HPDE6-E6E7 (cell line): Measurements from ENCODE around the gene FRMPD2.
"Not testable (repeated sequence)": the region's sequence is repeated elsewhere in the genome, so short reads cannot be mapped to it uniquely, and the experiment has no call there.

Source experiments
- DNase-seq: peaks from one replicate; pipeline ENCODE4 v3.0.0; 2011; ENCODE audit warnings: missing footprints; ENCODE audit errors: extremely low spot score

Gene FRMPD2

DNA sequence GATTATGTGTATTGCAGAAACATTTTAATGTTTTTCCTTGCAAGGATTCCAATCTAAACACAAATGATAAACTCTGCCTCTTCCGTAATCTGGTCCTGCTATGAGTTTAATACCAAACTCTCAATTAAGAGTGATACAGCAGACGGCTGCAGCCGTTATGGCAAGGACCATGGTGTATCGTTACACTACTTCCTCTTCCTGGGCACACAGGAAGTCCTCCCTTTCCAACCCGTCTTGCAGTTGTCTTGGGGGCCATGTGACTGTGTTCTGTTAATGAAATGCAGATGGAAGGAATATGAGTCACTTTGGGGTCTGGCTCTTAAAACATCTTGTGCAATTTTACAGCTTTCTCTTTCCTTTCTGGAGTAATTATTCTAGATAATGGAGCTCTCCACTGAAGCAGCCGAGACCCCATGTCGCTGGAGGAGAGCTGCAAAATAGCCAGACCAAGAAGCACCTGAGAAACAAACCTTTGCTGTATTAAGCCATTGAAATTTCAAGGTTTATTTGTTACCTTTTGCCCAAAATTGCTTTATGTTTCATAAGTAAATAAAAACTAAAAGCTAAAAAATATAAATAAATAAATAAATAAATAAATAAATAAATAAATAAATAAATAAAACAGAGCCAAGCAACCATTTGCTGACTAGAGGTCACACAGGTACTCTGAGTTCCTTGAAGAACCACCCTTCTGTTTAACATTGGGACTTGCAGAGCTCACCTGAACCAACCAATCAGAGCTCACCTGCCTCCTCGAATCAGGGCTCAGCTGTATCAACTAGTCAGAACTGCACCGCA, 74.7 kb downstream of the FRMPD2 start:
- no peak for DNase-seq

DNA sequence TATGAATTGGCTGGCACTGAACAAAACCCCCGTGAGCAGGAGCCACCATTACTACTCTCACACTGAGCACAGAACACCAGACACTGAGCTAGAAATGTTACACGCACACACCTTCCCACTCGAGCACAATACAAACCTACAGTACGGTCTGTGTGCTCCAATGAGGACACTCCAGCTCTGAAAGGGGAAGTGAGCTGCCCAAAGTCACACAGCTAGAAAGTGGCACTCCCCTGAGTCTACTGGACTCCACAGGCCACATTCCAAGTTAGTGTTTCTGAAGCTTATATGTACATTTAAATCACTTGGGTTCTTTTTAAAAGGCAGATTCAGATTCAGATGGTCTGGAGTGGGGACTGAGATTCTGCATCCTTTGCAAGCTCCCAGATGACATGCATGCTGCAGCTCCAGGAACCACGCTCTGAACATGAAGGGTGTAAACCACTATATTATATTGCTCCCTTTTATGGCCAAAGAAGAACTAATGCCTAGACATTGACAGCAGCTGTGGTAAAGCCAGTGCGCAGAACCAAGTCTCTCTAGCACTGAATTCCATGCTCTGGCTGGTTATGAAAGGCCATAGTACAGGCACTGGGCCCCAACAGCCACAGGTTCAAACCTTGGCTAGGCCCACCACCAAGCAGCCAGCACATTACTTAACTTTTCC, 77.1 kb downstream of the FRMPD2 start:
- DNase-seq, result no peak

DNA sequence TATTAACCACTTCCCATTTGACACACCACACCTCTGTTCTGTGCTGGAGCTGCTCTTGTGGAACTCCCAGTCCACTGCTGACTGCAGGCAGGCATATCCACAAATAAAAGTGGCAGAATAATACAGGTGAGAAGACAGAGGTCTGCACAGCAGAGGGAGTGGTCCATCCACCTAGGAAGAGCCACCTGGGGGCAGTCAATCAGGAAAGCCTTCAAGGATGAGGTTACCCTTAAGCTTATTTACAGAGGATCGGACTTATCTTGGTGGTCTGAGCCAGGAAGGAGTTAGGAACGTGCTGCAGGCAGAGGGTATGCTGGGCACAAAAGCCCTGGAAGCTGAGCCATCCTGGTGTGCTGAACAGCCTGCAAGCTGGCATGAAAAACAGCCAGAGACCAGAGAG, 78.7 kb downstream of the FRMPD2 start:
- no peak for DNase-seq

DNA sequence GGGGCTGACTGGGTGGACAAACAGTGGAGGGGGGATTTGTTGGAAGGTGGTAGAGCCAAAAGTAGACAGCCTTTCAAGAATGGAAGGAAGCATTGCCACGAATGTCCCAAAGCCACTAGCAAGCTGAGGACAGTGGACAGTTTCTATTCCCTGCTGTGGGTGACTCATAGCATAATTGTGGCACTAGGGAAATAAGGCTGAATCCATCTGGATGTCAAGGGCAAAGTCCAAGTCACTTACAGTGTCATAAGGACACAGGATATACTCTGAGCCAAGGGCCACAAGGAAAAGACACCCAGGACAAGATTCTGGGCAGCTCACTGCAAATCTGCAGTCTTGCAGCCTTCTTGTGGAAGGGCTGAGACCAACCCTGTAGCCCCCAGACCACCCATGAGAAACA, 79.7 kb downstream of the FRMPD2 start:
- DNase-seq, result no peak

DNA sequence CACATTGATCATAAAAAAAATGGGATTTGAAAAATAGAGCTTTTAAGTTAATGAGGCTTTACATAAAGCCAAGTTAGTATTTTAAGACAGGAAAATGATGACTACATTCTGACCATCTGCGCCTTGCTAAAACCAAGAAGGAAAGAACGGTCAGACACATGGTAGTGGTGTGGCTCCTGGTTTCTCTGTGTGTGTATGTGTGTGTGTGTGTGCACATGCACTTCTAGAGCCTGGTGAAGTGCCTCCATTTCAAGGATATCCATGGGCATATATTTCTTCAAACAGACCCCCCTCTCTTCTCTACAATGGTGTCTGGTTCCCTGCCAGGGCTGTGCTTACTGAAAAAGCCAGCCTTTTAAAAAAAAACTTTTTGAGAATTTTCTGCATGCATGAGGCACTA, 80.9 kb downstream of the FRMPD2 start:
- no peak for DNase-seq

DNA sequence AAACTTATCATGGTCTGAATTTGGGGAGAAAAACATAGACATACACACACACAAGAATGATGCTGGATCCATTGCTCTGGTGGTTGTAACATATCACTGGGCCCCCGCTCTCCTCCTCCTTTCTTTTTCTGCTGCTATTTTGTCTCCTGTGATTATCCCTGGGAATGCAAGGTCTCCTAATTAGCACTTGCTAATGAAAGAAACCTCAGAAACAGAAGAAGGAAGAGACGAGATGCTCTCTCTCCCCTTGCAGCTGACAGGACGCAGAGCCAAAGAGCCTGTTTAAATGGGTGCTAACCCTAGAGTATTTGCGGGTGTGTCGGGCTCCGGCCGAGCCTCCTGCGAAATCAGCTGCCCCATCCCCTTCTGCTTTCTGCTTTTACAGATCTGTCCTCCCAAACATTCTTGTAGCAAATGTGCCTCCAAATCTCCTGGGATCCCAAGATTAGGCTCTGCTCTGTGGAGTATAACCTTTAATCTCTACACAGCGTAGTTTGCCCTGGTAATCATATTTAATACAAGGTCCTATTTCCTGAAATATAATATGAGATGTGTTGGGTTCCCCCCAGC, 81.5 kb downstream of the FRMPD2 start:
- no peak for DNase-seq

DNA sequence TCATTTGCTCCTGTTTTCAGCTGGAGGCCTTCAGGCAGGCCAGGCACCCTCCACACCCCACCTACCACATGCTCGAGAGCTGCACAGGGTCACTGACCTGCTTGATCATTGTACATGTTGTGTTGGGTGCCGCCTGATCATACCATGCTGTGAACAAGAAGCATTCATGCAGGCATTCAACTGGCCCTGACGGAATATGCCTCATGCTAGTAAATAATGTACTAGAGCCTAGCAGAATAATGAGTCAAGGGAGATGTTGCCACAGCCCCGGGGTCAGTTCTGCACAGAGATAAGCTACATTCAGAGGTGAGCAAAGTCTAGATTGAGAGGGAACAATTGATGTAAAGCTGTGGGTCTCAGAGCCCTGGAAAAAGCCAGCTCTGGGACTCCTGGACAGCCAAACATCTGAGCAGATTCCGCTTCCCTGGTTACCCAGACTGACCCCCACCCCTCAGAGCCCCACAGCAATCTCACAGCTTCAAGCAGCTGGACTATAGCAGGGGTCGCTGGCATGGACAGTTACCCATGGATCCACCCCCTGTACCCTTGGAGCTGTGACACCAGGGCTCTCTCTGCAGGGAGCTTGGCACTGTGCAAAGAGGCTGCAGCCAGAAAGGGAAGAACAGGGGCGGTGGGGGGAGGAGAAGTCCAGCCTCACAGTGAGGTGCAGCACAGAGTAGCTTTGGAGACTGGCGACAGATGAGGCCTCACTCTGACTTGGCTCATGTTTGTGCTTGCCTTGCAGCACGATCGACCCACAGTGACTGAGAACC, 86.6 kb downstream of the FRMPD2 start:
- DNase-seq, result no peak

DNA sequence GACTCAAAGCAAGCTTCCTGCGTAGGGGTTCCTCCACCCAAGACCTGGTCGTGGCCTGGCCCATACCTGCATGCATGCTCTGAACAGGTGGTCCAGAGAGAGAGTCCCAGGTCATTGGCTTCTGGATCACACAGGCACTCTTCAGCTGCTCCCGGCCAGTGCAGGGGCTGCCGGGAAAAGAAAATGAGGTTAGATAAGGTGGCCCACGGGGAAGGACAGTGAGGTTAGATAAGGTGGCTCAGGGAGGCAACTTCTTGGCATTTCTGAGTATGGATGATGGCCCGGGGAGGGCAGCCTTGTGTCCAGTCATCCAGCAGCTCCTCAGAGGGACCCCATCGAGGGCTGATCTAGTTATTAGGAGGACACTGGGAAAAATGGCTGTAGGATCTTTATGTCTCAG, 87.4 kb downstream of the FRMPD2 start:
- no peak for DNase-seq

DNA sequence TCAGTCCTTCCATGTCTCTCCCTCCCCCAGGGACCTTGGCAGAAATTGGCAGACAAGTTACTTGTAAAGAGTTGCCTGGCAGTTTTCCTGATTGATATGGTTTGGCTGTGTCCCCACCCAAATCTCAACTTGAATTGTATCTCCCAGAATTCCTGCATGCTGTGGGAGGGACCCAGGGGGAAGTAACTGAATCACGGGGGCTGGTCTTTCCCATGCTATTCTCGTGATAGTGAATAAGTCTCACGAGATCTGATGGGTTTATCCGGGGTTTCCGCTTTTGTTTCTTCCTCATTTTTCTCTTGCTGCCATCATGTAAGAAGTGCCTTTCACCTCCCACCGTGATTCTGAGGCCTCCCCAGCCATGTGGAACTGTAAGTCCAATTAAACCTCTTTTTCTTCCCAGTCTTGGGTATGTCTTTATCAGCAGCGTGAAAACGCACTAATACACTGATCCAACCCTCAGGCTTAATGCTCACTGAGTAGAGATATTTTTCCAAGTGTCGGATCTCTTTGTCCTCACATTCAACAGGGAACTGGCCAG, 88.2 kb downstream of the FRMPD2 start:
- not testable (repeated sequence) for DNase-seq

DNA sequence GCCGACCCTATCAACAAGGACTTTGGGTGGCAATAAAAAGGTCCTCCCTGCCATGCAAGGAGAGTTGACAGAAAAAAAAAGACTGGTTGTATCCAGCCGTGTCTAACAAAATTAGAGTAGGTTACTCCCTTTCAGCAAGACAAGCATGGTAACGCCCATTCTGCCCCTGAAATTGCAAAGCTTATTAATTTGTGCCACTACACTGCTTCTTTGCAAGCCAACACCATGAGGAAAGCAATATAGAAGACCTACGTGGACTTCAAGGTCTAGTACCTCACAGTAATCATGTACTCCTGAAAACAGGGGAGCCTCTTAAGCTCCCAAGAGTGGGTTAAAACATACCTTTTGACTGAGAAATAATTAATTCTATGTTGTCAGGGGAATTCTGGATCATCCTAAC, 90.3 kb downstream of the FRMPD2 start:
- DNase-seq, result no peak

DNA sequence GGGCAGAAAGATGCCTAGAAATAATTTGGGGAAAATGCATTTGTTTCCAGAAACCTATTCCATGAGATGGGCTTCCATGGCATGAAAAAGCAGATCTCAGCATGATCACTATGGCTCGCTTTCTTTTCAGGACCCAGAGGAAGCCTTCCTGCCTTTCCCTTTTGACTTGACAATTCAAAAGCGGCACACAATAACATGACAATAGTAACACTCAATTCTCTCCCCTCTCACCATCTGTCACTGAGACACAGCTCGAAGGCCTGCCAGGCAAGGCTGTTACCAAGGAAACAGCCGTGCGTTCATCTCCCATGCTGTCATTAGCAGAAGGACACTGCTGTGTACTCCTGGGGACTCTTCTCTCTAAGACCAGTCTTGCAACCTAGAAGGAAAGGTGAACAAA, 101.8 kb downstream of the FRMPD2 start:
- not testable (repeated sequence) for DNase-seq

DNA sequence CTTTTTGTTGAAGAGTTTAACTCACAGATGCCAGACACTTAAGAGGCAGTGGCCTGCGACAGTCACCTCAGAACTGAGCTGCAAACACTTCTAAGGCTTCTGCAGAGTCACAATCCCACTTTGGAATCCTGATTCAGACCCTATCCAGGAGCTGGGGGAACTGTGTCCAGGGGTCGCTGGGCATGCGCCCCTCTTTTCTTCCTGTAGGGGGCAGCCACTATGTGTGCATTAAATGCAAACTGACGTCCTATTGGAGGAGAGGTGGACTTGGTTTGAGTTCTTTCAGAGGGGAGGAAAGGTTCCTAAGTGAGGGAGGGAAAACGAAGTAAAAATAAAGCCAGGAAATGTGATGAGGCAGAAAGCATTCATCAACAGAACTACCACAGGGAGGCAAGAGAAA, 113.8 kb downstream of the FRMPD2 start:
- DNase-seq, result not testable (repeated sequence)

DNA sequence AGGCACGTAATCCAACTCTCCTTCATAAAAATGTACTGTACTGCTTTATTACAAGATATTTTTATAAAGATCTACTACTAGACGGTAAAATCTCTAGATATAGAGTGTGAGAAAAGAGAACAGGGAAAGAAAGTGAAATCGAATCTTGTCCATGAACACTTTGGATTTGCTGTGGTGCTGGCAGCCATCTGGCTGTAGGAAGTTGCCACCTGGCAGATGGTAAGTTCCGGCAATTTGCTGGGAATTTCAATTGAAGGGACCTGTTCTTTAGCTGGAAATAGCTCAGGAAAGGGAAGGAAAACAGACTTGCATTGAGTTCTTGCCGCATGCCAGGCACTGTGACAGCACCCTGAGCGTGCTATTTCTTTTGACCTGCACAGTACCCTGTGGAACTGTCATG, 114.3 kb downstream of the FRMPD2 start:
- DNase-seq, result not testable (repeated sequence)

DNA sequence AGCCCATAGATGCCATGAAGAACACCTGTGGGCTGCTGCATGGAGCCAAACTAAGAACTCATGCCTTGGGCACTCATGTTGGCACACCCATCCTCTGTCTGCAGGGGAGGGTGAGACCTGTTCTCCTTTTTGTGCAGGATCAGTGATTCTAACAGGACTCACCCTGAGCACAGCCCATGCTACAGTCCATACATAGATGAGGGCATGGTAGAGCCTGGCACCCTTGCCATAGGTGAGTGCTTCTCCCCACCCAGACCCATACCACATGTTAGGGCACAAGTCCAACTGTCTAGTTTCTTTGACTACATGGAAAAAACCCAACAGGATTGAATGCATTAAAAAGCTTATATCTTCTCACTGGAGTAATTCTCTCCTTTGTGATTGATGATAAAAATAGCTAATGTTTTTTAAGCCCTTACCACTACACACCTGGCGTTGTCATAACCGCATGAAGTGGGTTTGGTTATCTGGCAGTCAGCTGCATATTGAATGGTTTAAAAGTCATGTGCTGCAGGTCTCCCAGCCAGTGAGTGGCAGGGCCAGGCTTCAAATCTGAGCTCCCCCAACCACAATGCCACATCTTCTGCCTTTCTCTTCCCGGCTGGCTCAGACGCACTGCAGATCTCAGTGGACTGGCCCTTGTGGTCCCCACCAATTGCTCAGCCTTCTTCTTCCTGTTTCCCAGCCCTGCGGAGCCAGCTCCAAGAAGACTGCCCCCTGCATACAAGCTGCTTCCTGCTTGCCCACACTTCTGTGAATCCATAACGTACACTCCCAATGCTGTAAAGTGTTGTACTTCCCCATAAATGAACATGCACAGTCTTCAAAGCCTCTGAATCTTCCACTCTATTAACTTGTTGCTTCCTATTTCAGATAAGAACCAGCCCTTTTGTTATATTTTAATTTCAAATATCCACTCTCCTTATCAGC, 120.0 kb downstream of the FRMPD2 start:
- not testable (repeated sequence) for DNase-seq

DNA sequence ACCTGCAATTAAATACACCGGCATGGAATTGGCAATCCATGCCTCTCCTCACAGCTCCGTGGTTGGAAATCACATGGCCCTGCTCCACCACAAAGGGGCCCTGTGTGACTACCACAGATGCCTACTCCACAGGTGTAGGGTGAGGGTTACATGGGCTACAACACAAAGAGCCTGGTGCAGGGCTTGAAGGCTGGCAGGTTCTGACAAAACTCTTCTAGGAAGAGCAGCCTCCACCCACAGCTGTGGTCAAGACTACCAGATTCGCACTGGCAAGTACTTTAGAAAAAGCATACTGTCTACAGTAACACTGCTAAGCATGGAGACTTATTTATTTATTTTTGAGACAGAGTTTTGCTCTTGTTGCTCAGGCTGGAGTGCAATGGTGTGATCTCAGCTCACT, 126.9 kb downstream of the FRMPD2 start:
- not testable (repeated sequence) for DNase-seq

DNA sequence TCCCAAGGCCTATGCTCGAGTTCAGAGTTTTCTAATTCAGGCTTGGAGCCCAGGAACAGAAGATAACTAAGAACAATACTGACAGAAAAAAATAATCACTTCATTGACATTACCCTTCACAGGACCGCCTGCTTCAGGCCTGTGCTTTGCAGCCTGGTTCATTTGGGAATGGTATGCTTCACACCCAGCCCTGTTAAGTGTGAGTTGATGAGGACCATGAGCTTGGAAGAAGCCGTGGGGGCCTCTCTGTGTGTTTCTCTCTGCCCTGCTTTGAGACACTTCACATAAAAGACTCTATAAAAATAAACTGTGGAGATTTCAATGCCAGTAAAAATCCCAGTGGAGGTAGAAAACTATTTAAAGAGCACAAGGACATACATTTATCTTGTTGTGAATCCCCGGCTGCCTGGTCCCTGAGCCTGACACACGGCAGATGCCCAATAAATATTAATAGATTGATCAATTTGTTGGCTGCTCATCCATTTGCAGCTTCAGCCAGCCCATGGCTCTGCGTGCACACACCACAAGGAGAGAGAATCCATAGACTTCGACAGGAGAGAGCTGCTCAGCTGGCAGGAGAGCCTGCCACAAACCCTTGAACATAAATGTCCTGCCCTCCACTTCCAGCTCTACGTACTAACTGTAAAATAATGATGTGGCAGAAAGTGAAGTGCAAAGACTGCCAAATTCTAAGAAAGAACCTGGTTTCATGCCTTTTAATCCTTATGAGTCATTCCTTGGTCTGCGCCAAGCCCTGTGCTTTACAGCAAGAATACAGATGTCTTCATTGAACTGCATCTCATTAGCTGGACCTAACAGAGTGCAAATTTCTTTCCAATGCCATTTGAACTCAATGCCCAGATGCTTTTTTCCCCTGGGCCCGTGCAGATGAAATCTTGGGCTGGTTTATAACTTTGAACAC, 130.5 kb downstream of the FRMPD2 start:
- not testable (repeated sequence) for DNase-seq

DNA sequence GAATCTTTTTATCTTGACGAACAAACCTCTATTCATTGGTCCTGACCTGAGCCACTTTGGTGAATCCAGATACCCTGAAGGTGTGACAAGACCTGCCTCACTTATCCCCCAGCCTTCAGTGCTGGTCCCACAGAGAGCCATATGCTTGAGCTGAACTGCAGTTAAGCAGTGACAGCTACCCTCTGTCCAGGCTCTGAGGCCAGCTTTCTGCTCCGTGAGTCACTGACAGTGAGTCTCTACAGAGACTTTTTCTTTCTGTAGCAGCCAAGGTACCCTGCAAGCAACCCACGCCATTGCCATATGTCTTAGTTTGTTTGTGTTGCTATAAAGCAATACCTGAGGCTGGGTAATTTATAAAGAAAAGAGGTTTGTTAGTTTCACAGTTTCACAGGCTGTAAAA, 133.5 kb downstream of the FRMPD2 start:
- DNase-seq, result not testable (repeated sequence)

DNA sequence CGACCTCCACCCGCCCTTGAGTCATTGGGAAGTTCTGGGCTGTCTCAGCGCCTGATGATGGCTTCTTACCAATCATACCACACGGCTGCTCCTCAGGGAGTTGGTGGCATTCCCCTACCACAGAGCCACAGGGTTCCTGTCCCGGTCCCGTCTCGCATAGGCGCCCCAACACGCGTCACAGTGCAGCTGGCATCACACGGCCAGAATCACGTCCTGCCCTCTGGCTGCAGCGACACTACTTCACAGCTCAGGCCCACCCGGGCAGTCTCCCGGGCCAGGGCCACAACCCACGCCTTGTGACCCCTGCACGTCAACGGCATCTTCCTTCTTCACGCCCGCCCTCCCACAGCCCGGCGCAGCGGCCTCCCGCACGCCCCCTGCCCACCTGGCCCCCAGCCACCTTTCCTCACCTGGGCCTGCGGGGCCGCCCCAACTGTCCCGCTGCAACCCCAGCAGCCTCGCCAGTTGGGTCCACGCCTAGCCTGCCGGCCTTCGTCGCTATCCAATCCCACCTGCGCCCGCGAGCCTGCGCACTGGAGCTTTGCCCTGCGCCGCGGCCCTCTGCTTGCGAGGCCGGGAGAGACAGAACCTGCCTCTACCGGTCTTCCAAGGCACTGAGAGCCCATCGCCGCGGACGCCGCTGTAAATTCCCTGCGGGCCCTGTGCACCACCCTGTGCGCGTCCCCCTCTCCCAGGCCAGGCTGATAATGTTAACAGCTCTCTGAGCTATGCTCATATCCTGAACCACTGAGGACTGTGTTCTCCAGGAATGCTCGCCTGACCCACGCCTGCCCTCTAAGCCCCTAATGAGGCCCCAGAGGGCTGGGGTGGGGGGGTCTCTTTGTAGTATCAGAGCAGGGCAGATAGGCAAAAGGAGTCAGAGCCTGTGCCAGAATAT, 134.3 kb downstream of the FRMPD2 start:
- not testable (repeated sequence) for DNase-seq

DNA sequence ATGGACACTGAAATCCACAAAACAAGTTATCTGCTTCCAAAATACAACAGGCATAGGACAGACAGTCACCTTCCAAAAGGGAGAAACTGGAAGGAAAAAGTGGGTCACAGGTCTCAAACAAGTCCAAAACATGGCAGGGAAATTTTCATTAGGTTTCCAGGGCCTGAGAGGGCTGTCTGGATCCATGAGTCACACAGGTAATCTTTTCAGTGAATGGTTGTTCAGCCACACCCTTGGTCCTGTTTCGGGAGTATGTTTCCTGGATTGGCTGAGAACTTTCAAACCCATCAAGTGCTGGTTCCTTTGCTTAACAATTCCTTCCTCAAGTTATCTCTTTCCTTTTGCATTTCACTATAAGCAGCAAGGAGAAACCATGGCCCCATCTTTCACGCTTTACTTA, 145.5 kb downstream of the FRMPD2 start:
- not testable (repeated sequence) for DNase-seq
